Frontal cortex (tissue), 4 donors: Measurements from ENCODE around the gene ATF6. TPM values are rescaled to one million over a fixed set of nuclear protein-coding genes. Genes with fewer than 3 reads are reported as not detected.

ENCODE experiments used
- DNase-seq, 2 donors: peaks; one replicate each; pipeline ENCODE4 v3.0.0; 2012; ENCODE audit warnings: low spot score in 2 of 2
- FAIRE-seq: peaks from 2 replicates; lab custom pipeline; 2012; peaks lifted over from hg19 to GRCh38; lab: Jason Lieb, UNC
- total RNA-seq: library from RNA; depleted of rRNA; stranded (reverse); fragments of >200 nt; gene quantifications from one replicate; pipeline ENCODE4 v1.2.3, GENCODE V29; 2014
- donor health status: control.
- donor health status: control.
- donor health status: control.

The ATF6 gene
- total RNA-seq, 1 donor from 2014 or later = 25.3 TPM

DNA sequence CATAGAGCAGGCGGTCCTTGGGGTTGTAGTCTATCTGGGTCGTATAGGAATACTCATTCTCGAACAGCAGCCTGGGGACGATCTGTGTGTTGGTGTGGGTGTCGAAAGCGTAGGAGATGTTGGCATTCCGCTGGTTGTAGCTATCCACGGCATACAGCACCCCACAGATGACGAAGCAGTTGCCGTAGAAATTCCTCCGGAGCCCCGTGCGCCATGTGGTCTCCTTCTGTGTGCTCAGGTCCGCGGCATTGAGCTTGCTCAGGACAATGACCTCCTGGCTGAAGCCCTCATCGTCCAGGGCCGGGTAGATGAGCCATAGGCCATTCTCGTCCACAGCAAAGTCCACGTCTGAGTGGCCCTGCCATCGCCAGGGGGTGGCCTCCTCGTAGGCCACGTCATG lies 217.6 kb downstream of the ATF6 start:
- FAIRE-seq (no peak), DNase-seq (peak in 1 of 2 donors; percentile 33)

- DNase-seq = no peak
- no peak for FAIRE-seq
Observed at GRCh38 chr1:161985301-161985822, 219.2 kb downstream of the ATF6 start.

- no peak for FAIRE-seq
- DNase-seq = peak in 1 of 2 donors; percentile 15
Observed at GRCh38 chr1:161986328-161986727, 220.2 kb downstream of the ATF6 start.

DNA sequence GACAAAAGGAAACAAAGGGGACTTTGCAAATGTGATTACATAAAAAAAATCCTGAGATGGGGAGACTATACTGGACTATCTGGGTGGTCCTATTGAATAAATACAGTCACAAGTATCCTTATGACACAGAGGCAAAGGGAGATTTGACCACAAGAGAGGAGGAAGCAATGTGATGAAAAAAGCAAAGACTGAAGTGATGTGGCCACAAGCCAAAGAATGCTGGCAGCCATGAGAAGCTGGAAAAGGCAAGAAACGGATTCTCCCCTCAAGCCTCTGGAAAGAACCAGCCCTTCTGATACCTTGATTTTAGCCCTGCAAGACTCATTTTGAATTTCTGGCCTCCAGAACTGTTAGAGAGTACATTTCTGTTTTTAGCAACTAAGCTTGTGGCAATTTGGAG lies 221.2 kb downstream of the ATF6 start:
- FAIRE-seq (no peak), DNase-seq (no peak)

DNA sequence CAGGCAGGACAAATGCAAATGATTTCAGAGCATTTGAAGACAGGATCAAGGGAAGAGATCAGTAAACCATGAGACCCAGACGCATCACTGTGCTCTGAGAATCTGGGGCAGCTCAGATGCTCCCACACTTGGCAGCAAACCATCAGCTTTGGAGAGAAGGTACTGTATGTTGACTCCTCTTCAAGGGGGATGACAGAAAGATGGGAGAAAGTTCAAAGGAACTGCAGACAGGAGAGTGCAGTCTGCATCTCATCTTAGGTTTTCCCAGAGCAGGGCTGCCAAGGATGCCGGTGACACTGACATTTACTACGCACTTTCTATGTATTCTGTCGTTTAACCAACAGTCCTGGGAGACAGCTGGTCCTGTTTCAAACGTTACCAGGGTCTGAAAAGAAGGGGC lies 221.8 kb downstream of the ATF6 start:
- no peak for FAIRE-seq

GRCh38 chr1:161988413-161988812 lies 222.3 kb downstream of the ATF6 start:
- FAIRE-seq (no peak), DNase-seq (no peak)

More for the DNA sequence above, 221.8 kb downstream of the ATF6 start:
- DNase-seq = no peak

- no peak for DNase-seq
- FAIRE-seq = no peak
Observed at GRCh38 chr1:161989108-161989507, 223.0 kb downstream of the ATF6 start.

- DNase-seq = no peak
- FAIRE-seq = no peak
Observed at GRCh38 chr1:161989786-161990185, 223.7 kb downstream of the ATF6 start.

DNA sequence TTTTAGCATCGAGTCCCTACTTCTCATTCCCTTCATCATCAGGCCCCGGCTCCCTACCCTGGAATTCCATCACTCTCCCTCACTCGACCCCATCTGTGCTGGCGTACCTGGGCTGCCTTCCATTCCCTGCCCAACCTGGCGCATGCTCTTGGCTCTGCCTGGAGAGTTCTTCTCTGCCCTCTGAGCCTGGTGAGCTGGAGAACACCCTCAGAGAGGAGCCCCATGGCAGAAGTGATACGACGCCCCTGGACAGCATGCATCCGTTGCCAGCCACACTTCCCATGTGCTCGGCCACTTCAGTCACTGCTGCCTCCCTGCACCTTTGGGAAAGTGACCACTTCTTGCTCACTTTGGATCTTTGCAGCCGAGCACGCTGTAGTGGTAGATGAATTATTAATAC lies 227.5 kb downstream of the ATF6 start:
- DNase-seq (no peak), FAIRE-seq (no peak)

DNA sequence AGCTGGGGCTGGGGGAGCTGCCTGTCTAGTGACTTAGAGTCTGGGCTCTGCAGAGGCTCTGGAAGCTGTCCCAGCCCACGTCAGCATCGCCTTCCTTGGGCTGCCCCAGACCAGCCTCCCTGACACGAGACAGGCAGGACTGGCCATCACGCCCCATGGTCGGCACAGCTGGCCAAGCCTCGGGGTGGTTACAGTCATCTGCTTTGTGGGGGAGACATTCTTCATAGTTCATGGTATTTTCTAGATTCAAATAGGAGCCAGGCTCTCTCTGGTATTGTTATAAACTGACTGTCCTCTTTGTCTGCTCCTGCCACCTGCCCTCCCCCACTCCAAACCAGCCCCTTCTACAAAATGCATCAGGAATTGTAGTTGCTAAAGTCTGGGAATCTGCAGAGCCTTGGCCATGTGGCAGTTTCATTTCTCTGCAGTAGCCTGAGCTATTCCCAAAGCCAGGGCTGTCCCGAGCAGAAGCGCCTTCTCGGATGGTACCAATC lies 228.1 kb downstream of the ATF6 start:
- FAIRE-seq = no peak

DNA sequence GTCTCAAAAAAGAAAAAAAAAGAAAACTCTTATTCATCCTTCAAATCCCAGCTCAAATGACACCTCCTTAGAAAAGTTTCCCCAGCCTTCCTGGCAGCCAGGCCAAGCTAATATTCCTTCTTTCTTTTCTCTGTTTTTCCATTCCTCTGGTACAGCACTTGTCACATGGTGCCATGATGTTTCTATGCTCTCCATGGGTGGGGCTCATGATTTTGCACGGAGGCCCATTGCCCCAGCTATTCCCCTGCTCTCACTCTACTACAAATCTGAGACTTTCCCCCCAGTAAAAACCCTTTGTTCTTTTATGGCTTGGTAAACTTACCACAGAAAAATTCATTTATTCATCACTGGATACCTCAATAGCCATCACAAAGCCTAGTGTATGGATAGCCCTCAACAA lies 231.0 kb downstream of the ATF6 start:
- DNase-seq = no peak
- no peak for FAIRE-seq

More for the DNA sequence above, 228.1 kb downstream of the ATF6 start:
- DNase-seq = peak in 1 of 2 donors; percentile 34

DNA sequence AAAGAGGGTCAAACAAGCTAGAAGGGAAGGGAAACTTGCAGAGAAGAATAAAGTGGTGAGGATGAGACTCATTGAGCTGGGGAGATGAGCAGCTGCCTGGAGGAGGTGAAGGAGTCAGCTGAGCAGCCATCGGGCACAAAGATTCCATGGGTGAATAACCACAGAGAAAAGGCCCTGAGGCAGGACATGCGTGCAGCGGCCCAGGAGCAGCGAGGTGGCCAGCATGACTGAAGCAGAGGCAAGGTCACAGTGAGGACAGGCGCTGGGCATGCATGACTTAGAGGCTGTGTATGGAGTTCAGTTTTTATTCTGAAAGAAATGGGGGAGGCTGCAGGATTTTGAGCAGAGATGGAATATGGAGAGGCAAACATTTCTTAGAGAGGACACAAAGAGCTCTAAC lies 232.7 kb downstream of the ATF6 start:
- FAIRE-seq (no peak), DNase-seq (no peak)

GRCh38 chr1:161999301-162000052 lies 233.4 kb downstream of the ATF6 start:
- no peak for FAIRE-seq
- no peak for DNase-seq

- FAIRE-seq (no peak), DNase-seq (no peak)
Observed at GRCh38 chr1:162000053-162000420, 233.9 kb downstream of the ATF6 start.

DNA sequence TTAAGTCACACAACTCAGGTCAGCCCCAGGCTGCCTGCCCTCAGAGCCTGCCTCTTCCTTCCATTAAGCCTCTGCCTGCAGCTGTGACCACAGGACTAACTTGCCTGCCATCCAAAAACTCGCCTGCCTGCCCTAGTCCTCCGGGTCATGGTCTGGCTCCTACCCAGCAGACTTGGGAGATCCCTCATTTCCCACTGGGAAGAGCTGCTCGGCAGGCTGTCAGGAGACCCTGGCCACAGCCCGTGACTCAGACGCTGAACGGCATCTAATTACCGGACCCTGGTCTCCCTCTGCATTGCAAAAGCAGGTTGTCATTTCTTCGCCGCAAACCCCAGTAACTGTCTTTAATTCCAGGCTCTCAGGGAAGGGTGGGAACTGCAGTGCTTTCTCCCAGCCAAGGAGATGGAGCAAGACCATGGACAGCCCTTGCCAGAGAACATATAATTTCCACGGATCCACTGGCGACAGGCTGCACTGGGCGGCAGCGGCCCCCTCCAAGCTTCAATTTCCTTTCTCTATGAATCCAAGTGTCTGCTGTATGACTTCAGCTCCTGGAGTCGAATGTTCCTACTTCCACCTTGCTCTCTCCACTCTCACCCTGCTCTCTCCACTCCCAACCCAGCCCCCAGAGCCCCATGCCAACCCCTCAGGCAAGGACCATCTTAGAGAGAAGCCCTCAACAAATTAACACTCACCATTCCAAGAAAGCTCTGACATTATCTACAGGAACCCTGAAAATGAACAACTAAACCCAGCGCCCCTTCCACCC lies 237.1 kb downstream of the ATF6 start:
- no peak for FAIRE-seq
- no peak for DNase-seq

- no peak for DNase-seq
- FAIRE-seq = no peak
Observed at GRCh38 chr1:162003830-162004215, 237.7 kb downstream of the ATF6 start.

DNA sequence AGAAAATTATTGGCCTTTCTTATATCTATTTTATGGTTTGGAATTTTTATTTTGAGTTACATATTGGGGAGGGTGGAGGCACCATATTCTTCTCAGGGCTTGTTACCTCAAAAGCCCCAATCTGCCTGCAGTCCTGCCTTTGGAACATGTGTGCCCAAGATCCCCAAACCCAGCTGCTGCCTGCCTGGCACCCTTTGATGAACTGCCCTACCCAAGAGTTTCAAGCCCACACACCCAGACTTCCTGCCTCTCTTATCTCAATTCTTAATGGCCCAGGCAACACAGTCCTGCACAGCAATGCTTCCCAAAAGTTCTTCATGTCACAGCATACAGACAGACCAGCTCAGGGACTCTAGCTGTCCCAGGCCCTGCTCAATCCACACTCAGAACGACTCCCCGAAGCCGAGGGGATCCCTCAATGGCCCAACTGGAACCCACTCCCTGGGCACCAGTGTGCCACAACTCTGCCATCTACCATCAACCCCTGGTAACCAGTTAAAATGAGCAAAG lies 238.4 kb downstream of the ATF6 start:
- FAIRE-seq (no peak), DNase-seq (no peak)

GRCh38 chr1:162006081-162006480 lies 240.0 kb downstream of the ATF6 start:
- DNase-seq (no peak), FAIRE-seq (no peak)

GRCh38 chr1:162007466-162007865 lies 241.3 kb downstream of the ATF6 start:
- FAIRE-seq (no peak), DNase-seq (no peak)

DNA sequence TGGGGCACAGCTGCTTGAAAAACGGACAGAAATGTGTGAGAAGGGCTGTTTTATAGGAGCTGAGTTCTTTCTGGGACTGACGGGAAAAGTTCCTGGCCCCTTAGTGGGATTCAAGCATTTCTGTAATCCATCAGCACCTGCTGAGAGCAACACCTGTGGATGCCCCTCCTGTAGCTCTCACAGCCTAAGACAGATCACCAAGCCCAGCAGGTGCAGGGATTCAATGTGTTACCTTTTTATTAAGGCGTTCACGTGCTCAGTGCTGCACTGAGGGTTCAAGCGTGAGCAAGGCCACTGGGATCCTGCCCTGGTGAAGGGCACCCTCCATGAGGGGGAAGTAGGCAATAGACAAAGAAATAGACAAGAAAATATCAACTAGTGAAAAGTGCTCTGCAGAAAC lies 242.7 kb downstream of the ATF6 start:
- DNase-seq (no peak), FAIRE-seq (no peak)
